Lower leg skin (tissue), 3 donors: ENCODE results near the gene MIDN.

Experiments
- CTCF ChIP-seq, 3 donors: fragments of 450-650 bp; IDR thresholded peaks; one replicate each; pipeline ENCODE4 v1.5.1; 2016; ENCODE audit warnings: antibody characterized with exemption in 3 of 3, mild to moderate bottlenecking in 3 of 3, moderate library complexity in 2 of 3
- POLR2A ChIP-seq, 2 donors: fragments of 450-650 bp; IDR thresholded peaks; one replicate each; pipeline ENCODE4 v1.6.1; 2016 to 2017; ENCODE audit warnings: antibody characterized with exemption in 2 of 2, mild to moderate bottlenecking in 1 of 2, moderate library complexity in 1 of 2

- TF ChIP-seq CTCF (IDR thresholded peaks at IDR 0.05) (no peak), POLR2A (IDR thresholded peaks at IDR 0.05) (no peak)
These were observed 31.0 kb upstream of the MIDN start for GRCh38 chr19:1217366-1217765.
